K562 (cell line): ENCODE measurements around the gene CD9.

ENCODE experiments used
- KDM1A ChIP-seq, 2 experiments: fragments of 450-650 bp; IDR thresholded peaks; 2 replicates each; pipeline ENCODE4 v1.6.1; 2016; ENCODE audit warnings: mild to moderate bottlenecking in 2 of 2
- NFYB ChIP-seq: IDR thresholded peaks from 2 replicates; pipeline ENCODE4 v1.6.1; 2011; ENCODE audit warnings: mild to moderate bottlenecking, moderate library complexity; ENCODE audit not compliant: insufficient read length; ENCODE audit errors: extremely low read depth
- SRF ChIP-seq, 2 experiments: fragments of 250-450, 450-650 bp in 1 of 2; sonication (Bioruptor Pico) in 1 of 2; sonication (generic) in 1 of 2; formaldehyde crosslinking; IDR thresholded peaks; 2 replicates each; pipeline versions ENCODE4 v1.5.0 to v1.5.1; 2020 to 2022; ENCODE audit warnings: mild to moderate bottlenecking in 1 of 2, missing genetic modification reagents in 1 of 2

- TF ChIP-seq SRF (CRISPR knock-in tag; IDR thresholded peaks at IDR 0.05) (no peak), KDM1A (IDR thresholded peaks at IDR 0.05) (no peak), NFYB (no peak)
Measured at GRCh38 chr12:6218347-6218925, 18.2 kb downstream of the CD9 start.
